GM19468 (cell line): ENCODE data around the gene SLC22A3.
"Not testable (repeated sequence)": the region's sequence is repeated elsewhere in the genome, so short reads cannot be mapped to it uniquely, and the experiment has no call there.

Experiments
- ATAC-seq: cut with Tn5 transposase; IDR thresholded peaks from one replicate; pipeline ENCODE4 v1.9.1; 2021; ENCODE audit warnings: mild to moderate bottlenecking, moderate library complexity, moderate number of reproducible peaks; ENCODE audit not compliant: unreplicated experiment; ENCODE audit errors: extremely low read depth

The SLC22A3 gene

DNA sequence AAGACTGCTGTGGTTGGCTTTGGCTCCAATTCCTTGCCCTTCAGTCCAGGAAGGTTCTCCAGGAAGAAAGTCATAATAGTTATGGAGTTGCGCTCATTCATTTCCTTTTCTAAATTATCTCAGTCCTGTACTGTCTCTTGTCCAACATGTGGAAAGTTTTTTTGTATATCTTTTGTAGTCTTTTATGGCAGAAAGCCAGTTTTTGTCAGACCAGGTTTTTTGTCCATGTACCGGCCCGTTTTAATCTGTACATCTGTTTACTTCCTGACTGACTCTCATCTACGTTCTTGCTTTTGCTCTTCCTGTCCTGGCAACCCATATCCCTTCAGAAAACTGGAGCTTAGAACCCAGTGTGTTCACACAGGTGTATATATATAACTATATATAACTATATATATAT is 127.9 kb downstream of the SLC22A3 start:
- not testable (repeated sequence) for ATAC-seq

GRCh38 chr6:160477072-160477471 is 128.9 kb downstream of the SLC22A3 start:
- not testable (repeated sequence) for ATAC-seq

GRCh38 chr6:160477901-160478300 is 129.7 kb downstream of the SLC22A3 start:
- ATAC-seq = no peak

DNA sequence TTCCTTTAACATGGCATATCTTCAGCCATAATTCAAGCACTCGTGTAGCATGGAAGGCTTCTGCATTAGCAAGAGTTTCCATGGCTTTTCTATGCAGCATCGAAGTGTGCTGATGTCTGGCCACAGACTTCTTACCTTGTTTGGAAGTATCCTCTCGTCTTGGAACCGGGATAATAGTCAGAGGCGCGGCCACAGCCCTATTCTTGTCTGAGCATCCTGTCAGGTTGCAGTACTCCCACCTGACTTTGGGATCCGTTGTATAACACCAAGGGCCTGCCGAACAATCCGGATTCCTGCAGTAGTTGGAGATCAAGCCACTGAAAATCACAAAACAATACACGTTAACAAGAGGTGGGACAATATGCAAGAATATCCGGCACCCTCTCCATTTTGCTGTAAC is 138.9 kb downstream of the SLC22A3 start:
- no peak for ATAC-seq

DNA sequence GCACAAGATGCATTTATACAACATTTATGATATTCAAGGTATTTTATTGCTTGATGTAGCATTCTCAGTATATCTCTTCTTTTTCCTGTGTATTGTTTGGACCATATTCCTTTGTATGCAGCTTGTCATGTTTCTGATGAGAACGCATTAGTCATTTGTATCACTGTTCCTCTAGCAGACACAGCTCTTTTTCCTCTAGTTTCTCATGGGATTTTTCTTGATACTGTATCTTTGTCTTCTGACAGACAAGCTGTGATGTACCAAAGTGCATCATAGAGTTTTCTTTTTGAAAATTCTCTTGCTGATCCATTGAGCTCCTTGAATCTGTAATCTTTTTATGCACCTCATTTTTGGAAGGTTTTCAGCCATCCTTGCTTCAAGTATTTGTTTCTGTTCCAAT is 140.9 kb downstream of the SLC22A3 start:
- ATAC-seq = no peak

GRCh38 chr6:160494576-160494975 is 146.4 kb downstream of the SLC22A3 start:
- no peak for ATAC-seq

- no peak for ATAC-seq
Observed at GRCh38 chr6:160500639-160501038, 152.5 kb downstream of the SLC22A3 start.
